ENCODE results near the gene UBE3B. TPM values are rescaled to one million over a fixed set of nuclear protein-coding genes. Genes with fewer than 3 reads are reported as not detected.

The UBE3B gene
- total and polyA plus RNA-seq, 9 donors = 12.1 to 53.4 (median 33.2) TPM

DNA sequence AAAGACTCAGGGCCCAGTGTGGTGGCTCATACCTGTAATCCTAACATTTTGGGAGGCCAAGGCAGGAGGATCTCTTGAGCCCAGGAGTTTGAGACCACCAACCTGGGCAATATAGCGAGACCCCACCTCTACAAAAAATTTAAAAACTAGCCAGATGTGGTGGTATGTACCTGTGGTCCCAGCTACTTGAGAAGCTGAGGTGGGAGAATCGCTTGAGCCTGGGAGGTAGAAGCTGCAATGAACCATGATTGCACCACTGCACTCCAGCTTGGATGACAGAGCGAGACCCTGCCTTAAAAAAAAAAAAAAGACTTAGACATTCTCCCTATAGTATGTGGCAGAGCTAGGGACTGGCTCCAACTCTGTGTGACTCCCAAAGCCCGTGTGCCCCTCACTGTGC lies 2.9 kb downstream of the UBE3B start:
- no peak for DNase-seq
- no peaks in the 10 kb centered on the region for H3K27me3 ChIP-seq
- TF ChIP-seq, protein P1, sequence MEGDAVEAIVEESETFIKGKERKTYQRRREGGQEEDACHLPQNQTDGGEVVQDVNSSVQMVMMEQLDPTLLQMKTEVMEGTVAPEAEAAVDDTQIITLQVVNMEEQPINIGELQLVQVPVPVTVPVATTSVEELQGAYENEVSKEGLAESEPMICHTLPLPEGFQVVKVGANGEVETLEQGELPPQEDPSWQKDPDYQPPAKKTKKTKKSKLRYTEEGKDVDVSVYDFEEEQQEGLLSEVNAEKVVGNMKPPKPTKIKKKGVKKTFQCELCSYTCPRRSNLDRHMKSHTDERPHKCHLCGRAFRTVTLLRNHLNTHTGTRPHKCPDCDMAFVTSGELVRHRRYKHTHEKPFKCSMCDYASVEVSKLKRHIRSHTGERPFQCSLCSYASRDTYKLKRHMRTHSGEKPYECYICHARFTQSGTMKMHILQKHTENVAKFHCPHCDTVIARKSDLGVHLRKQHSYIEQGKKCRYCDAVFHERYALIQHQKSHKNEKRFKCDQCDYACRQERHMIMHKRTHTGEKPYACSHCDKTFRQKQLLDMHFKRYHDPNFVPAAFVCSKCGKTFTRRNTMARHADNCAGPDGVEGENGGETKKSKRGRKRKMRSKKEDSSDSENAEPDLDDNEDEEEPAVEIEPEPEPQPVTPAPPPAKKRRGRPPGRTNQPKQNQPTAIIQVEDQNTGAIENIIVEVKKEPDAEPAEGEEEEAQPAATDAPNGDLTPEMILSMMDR (IDR thresholded peaks at IDR 0.05) = no peak
- no peak overlapping the region for H3K27ac ChIP-seq
- no peak overlapping the region for H3K4me3 ChIP-seq
- no peaks in the 10 kb centered on the region for H3K9me3 ChIP-seq
- H3K4me1 ChIP-seq (ENCODE audit: insufficient read depth) = peaks cover 9% of the 10 kb centered on the region
- intact Hi-C loops (cut with DNase I) = no loop called here
- 90 to 93% (median 91%) methylated on average over 4 of the region's 4 CpGs for WGBS, 3 donors
- no peaks in the 10 kb centered on the region for H3K36me3 ChIP-seq

DNA sequence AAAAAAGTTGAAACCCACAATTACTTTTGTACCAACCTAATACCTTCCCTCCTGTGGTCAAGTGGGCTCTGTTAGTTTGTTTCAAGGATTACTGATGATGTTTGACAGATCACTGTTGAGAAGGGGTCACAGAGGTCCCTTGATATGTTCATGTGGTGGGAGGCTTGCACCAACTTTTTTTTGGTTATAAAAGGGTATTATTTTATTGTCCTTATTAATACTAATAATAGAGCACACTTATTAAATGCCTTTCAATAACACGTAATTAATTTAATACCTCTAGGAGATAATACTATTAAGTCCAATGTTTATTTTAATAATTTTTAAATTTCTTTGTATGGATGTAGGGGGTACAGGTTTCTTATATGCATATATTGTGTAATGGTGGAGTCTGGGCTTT lies 4.4 kb downstream of the UBE3B start:
- Histone ChIP-seq H3K4me3 (no peak overlapping the region), H3K27ac (no peak overlapping the region), H3K4me1 (ENCODE audit: insufficient read depth) (peaks cover 5% of the 10 kb centered on the region), H3K27me3 (no peaks in the 10 kb centered on the region), H3K9me3 (no peaks in the 10 kb centered on the region), H3K36me3 (no peaks in the 10 kb centered on the region)
- intact Hi-C loops (cut with DNase I) = no loop called here
- WGBS, 3 donors = 81 to 91% (median 85%) methylated on average over 1 of the region's 1 CpG
- no peak for DNase-seq
- no peak for TF ChIP-seq POLR2A (IDR thresholded peaks at IDR 0.05)

DNA sequence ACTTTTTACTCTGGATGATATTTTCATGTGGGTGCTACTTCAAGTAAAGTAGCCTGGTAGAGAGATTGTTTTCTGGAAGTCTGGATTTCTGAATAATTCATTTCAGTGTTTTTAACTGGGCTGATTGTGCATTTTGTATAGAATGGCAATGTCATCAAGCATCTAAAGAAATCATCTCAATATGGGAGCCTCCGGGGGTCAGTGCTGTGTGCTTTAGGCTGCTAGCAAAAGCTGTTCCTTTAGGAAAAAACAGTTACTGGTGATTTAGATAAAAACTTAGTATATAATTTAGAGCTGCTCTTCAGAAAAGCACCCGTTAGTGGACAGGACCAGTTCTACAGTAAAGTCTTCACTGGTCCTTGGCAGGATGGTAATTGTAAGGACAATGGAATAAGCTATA lies 5.1 kb downstream of the UBE3B start:
- TF ChIP-seq POLR2A (IDR thresholded peaks at IDR 0.05) (no peak), EP300 (IDR thresholded peaks at IDR 0.05) (no peak)
- TF ChIP-seq, protein P1 (IDR thresholded peaks at IDR 0.05) = no peak
- intact Hi-C loops (cut with DNase I) = no loop called here
- no peak overlapping the region for H3K4me3 ChIP-seq
- DNase-seq = no peak
- no peak overlapping the region for H3K27ac ChIP-seq
- 87 to 93% (median 87%) methylated on average over 2 of the region's 2 CpGs for WGBS, 3 donors
- H3K4me1 ChIP-seq (ENCODE audit: insufficient read depth) = peaks cover 5% of the 10 kb centered on the region
- no peaks in the 10 kb centered on the region for H3K9me3 ChIP-seq
- no peaks in the 10 kb centered on the region for H3K36me3 ChIP-seq
- no peaks in the 10 kb centered on the region for H3K27me3 ChIP-seq

DNA sequence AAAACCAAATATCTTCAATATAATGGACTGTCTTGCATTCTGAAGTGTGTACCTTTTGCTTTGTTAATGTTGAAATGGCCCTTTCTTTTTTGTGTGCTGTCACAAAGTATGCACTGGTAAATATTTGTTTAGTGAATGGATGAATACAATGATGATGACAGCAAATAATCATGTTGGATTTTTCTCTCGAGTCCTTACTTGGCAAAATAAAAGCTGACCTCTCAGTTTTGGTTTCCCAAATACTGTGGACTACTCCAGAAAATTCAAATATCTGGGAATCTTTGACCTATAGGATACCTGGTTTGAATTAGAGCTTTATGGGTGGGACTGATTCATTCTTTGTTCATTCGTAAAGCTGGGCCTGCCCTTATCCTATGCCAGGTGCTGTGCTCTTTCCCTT lies 5.5 kb downstream of the UBE3B start:
- H3K36me3 ChIP-seq = no peaks in the 10 kb centered on the region
- peaks cover 5% of the 10 kb centered on the region for H3K4me1 ChIP-seq (ENCODE audit: insufficient read depth)
- H3K27me3 ChIP-seq = no peaks in the 10 kb centered on the region
- H3K27ac ChIP-seq = no peak overlapping the region
- H3K4me3 ChIP-seq = no peak overlapping the region
- TF ChIP-seq POLR2A (IDR thresholded peaks at IDR 0.05) (no peak), EP300 (IDR thresholded peaks at IDR 0.05) (no peak)
- TF ChIP-seq, protein P1 (IDR thresholded peaks at IDR 0.05) = no peak
- WGBS, 3 donors = 67 to 85% (median 80%) methylated on average over 2 of the region's 2 CpGs
- no peaks in the 10 kb centered on the region for H3K9me3 ChIP-seq
- intact Hi-C loops (cut with DNase I) = no loop called here
- DNase-seq = no peak

DNA sequence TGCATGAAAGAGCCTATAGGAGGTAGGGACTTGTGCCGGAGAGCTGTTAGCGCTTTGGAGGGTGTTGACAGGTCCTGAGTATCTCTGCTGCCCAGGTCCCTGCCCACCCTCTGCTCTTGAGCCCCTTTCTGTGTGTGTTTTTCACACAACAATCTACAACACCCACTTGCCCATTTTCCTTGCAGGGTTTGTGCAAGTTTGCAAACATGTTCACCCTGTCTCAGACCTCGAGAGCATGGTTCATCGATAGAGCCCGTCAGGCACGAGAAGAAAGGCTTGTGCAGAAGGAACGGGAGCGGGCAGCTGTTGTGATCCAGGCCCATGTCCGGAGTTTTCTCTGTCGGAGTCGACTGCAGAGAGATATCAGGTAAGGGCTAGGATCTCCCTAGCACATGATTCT lies 5.9 kb downstream of the UBE3B start:
- Histone ChIP-seq H3K4me1 (ENCODE audit: insufficient read depth) (peaks cover 4% of the 10 kb centered on the region), H3K4me3 (no peak overlapping the region), H3K27ac (no peak overlapping the region), H3K9me3 (no peaks in the 10 kb centered on the region), H3K36me3 (no peaks in the 10 kb centered on the region), H3K27me3 (no peaks in the 10 kb centered on the region)
- intact Hi-C loops (cut with DNase I) = no loop called here
- DNase-seq = no peak
- 91 to 94% (median 93%) methylated on average over 11 of the region's 11 CpGs for WGBS, 3 donors
- TF ChIP-seq EP300 (IDR thresholded peaks at IDR 0.05) = no peak

DNA sequence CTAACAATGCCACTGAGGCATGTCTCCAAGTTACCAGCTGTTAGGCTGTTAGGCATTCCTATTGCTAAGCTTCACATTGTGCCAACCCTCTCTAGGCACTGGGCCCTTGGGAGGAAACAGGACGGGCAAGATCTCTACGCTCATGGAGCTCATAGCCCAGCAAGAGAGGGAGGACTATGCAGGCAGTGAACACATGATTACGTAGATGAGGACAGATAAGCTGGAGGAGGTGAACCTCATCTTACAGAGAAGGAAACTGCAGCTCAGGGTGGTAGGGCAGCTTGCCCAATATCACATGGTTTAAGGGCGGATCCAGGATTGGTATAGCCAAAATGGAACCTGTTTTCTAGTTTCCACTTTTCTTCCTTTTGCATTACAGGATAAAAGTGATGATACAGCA lies 7.8 kb downstream of the UBE3B start:
- H3K27me3 ChIP-seq = no peaks in the 10 kb centered on the region
- H3K36me3 ChIP-seq = no peaks in the 10 kb centered on the region
- WGBS, 3 donors = 80 to 100% (median 95%) methylated on average over 4 of the region's 4 CpGs
- no peak for TF ChIP-seq POLR2A (IDR thresholded peaks at IDR 0.05)
- TF ChIP-seq, protein P1 (IDR thresholded peaks at IDR 0.05) = no peak
- TF ChIP-seq EP300 (IDR thresholded peaks at IDR 0.05) = no peak
- H3K9me3 ChIP-seq = no peaks in the 10 kb centered on the region
- no peaks in the 10 kb centered on the region for H3K4me1 ChIP-seq (ENCODE audit: insufficient read depth)
- no peak overlapping the region for H3K27ac ChIP-seq
- intact Hi-C loops (cut with DNase I) = no loop called here
- no peak for DNase-seq
- H3K4me3 ChIP-seq = no peak overlapping the region
